ENCODE results near the gene ALDH1L2.

GRCh38 chr12:105077435-105077834, 6.8 kb downstream of the ALDH1L2 start:
- TF ChIP-seq EP300 (conservative IDR thresholded peaks at IDR 0.05; ENCODE audit: poor library complexity, severe bottlenecking) (no peak), EZH2 (IDR thresholded peaks at IDR 0.05; ENCODE audit: borderline replicate concordance, insufficient read depth, low read length, poor library complexity, severe bottlenecking) (no peak), POLR2AphosphoS5 (IDR thresholded peaks at IDR 0.05) (no peak), REST (IDR thresholded peaks at IDR 0.05; ENCODE audit: borderline replicate concordance) (no peak), SMC3 (conservative IDR thresholded peaks at IDR 0.05; ENCODE audit: poor library complexity) (no peak), TAF1 (IDR thresholded peaks at IDR 0.05; ENCODE audit: low read depth) (no peak)
- TF ChIP-seq, protein P1, sequence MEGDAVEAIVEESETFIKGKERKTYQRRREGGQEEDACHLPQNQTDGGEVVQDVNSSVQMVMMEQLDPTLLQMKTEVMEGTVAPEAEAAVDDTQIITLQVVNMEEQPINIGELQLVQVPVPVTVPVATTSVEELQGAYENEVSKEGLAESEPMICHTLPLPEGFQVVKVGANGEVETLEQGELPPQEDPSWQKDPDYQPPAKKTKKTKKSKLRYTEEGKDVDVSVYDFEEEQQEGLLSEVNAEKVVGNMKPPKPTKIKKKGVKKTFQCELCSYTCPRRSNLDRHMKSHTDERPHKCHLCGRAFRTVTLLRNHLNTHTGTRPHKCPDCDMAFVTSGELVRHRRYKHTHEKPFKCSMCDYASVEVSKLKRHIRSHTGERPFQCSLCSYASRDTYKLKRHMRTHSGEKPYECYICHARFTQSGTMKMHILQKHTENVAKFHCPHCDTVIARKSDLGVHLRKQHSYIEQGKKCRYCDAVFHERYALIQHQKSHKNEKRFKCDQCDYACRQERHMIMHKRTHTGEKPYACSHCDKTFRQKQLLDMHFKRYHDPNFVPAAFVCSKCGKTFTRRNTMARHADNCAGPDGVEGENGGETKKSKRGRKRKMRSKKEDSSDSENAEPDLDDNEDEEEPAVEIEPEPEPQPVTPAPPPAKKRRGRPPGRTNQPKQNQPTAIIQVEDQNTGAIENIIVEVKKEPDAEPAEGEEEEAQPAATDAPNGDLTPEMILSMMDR (IDR thresholded peaks at IDR 0.05; ENCODE audit: poor library complexity, severe bottlenecking) = no peak

Measured in neural cell (in vitro differentiated cells).